GM12891 (cell line): ENCODE data around the gene HMG20A.
"Not testable (repeated sequence)": the region's sequence is repeated elsewhere in the genome, so short reads cannot be mapped to it uniquely, and the experiment has no call there.

Experiments
- DNase-seq: peaks from one replicate; pipeline ENCODE4 v3.0.0; 2011; ENCODE audit warnings: low spot score; ENCODE audit not compliant: insufficient read length
- FAIRE-seq: peaks from 2 replicates; lab custom pipeline; 2011; peaks lifted over from hg19 to GRCh38; lab: Jason Lieb, UNC
- PAX5 ChIP-seq: IDR thresholded peaks from 2 replicates; pipeline ENCODE4 v1.6.1; 2011; ENCODE audit warnings: low read length, moderate library complexity, mild to moderate bottlenecking; ENCODE audit not compliant: insufficient read depth, severe bottlenecking
- POLR2A ChIP-seq: IDR thresholded peaks from 2 replicates; pipeline ENCODE4 v1.6.1; 2011; ENCODE audit warnings: low read depth, low read length, control low read depth
- POLR2AphosphoS5 ChIP-seq: IDR thresholded peaks from 2 replicates; pipeline ENCODE4 v1.6.1; 2011; ENCODE audit warnings: low read depth, low read length, control low read depth
- POU2F2 ChIP-seq: IDR thresholded peaks from 2 replicates; pipeline ENCODE4 v1.6.1; 2011; ENCODE audit warnings: low read depth, mild to moderate bottlenecking, control low read depth, low read length, moderate library complexity
- SPI1 ChIP-seq: IDR thresholded peaks from 2 replicates; pipeline ENCODE4 v1.6.1; 2011; ENCODE audit warnings: low read depth, low read length, control low read depth
- TAF1 ChIP-seq: IDR thresholded peaks from 2 replicates; pipeline ENCODE4 v1.6.1; 2011; ENCODE audit warnings: low read depth, low read length, control low read depth

Gene HMG20A

GRCh38 chr15:77387365-77388105 lies 33.2 kb upstream of the HMG20A start:
- DNase-seq (no peak), FAIRE-seq (no peak)
- TF ChIP-seq PAX5 (no peak), SPI1 (peak; percentile 39; the same call in 1 of the 2 replicates)

DNA sequence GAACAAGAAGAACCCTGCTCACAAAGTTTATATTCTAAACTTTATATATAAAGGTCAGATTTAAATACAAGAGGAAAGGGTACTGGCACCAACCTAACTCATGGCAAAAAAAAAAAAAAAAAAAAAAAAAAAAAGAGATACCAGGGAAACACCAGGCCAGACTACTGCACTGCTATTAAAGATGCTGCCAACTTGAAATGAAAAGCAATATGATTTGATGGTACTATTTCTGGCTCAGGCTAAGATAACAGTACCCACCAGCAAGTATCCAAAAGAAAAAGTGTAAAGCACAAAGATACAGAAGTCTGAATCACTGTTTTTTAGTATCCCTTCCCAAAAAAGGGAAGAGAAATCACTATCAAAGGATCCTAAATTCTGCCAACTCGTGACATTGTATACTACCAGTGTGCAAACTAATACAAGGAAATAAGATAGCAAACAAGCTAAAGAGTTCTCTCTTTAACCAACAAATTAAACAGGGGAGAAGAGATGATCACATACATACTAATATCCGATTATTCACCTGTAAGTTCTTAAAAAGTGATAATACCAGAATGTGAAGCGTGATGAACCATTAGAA lies 29.2 kb upstream of the HMG20A start:
- DNase-seq (no peak), FAIRE-seq (no peak)
- TF ChIP-seq TAF1 = no peak
- no peak for TF ChIP-seq POU2F2
- TF ChIP-seq SPI1 = no peak
- TF ChIP-seq POLR2AphosphoS5 = no peak
- TF ChIP-seq PAX5 = no peak
- no peak for TF ChIP-seq POLR2A

- DNase-seq (no peak), FAIRE-seq (no peak)
- TF ChIP-seq POU2F2 (no peak), PAX5 (no peak), POLR2AphosphoS5 (no peak), TAF1 (no peak), POLR2A (no peak), SPI1 (no peak)
Measured at GRCh38 chr15:77392762-77393470, 27.8 kb upstream of the HMG20A start.

DNA sequence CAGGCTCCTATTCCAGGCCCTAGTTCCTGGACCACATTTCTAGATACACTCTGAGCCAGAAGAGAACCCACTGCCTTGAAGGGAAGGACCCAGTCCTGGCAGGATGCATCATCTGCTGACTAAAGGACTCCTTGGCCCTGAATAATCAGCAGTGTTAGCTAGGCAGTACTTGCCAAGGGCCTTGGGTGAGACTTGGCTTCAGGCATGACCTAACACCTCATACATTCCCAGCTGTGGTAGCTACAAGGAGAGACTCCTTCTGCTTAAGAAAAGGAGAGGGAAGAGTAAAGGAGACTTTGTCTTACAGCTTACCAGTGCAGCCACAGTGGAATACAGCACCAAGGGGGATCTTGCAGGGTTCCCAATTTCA lies 27.2 kb upstream of the HMG20A start:
- FAIRE-seq (no peak), DNase-seq (no peak)
- TF ChIP-seq SPI1 (no peak), POLR2AphosphoS5 (no peak), PAX5 (no peak), POLR2A (no peak), POU2F2 (no peak), TAF1 (no peak)

DNA sequence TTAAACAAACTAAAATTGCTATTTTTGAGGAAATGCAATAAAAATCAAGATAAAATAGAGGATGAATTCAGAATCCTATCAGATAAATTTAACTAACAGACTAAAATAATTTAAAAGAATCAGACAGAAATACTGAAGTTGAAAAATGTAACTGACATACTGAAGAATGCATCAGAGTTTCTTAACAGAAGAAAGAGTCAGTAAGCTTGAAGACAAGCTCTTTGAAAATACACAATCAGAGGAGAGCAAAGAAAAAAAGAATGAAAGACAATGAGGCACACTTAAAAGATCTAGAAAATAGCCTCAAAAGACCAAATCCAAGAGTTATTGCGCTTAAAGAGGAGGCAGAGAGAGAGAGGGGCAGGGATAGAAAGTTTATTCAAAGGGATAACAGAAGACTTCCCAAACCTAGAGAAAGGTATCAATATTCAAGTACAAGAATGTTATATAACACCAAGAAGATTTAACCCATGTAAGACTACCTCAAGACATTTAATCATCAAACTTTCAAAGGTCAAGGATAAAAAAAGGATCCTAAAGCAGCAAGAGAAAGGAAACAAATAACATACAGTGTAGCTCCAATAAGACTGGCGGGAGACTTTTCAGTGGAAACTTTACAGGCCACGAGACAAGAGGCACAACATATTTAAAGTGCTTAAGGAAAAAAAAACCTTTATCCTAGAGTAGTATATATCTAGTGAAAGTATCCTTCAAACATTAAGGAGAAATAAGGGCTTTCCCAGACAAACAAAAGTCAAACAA lies 25.5 kb upstream of the HMG20A start:
- DNase-seq (no peak), FAIRE-seq (no peak)
- no peak for TF ChIP-seq POLR2A
- no peak for TF ChIP-seq SPI1
- TF ChIP-seq TAF1 = no peak
- TF ChIP-seq PAX5 = no peak
- TF ChIP-seq POU2F2 = no peak
- no peak for TF ChIP-seq POLR2AphosphoS5

- FAIRE-seq (no peak), DNase-seq (no peak)
- TF ChIP-seq POLR2AphosphoS5 (no peak), PAX5 (no peak), SPI1 (no peak), POLR2A (no peak), POU2F2 (no peak), TAF1 (no peak)
Measured at GRCh38 chr15:77396692-77397091, 24.0 kb upstream of the HMG20A start.

GRCh38 chr15:77398927-77399326 lies 21.8 kb upstream of the HMG20A start:
- TF ChIP-seq POLR2A (no peak), POU2F2 (no peak)
- FAIRE-seq (no peak), DNase-seq (no peak)

- TF ChIP-seq TAF1 (no peak), SPI1 (no peak), PAX5 (no peak)
- FAIRE-seq = peak; percentile 52
- DNase-seq = no peak
Measured at GRCh38 chr15:77400258-77400657, 20.4 kb upstream of the HMG20A start.

- FAIRE-seq = peak; percentile 40
- TF ChIP-seq POLR2AphosphoS5 (no peak), TAF1 (no peak), PAX5 (no peak), POU2F2 (no peak), SPI1 (no peak), POLR2A (no peak)
- DNase-seq = no peak
Measured at GRCh38 chr15:77402740-77403379, 17.8 kb upstream of the HMG20A start.

DNA sequence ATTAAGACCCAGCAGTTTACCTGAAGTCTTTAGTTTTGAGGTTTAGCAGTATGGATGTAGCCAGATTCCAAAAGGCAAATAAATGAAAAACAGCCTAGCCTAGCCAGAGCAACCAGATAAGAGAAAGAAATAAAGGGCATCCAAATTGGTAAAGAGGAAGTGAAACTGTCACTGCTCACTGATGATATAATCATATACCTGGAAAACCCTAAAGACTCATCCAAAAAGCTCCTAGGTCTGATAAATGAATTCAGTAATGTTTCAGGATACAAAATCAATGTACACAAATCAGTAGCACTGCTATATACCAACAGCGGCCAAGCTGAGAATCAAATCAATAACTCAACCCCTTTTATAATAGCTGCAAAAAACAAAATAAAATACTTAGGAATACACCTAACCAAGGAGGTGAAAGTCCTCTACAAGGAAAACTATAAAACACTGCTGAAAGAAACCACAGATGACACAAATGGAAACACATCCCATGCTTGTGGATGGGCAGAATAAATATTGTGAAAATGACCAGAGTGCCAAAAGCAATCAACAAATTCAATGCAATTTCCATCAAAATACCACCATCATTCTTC lies 14.4 kb upstream of the HMG20A start:
- FAIRE-seq, DNase-seq: not testable (repeated sequence)
- TF ChIP-seq SPI1 = peak; percentile 96
